ENCODE data around the gene SCAF4.
"Not testable (repeated sequence)": the region's sequence is repeated elsewhere in the genome, so short reads cannot be mapped to it uniquely, and the experiment has no call there.

The SCAF4 gene

DNA sequence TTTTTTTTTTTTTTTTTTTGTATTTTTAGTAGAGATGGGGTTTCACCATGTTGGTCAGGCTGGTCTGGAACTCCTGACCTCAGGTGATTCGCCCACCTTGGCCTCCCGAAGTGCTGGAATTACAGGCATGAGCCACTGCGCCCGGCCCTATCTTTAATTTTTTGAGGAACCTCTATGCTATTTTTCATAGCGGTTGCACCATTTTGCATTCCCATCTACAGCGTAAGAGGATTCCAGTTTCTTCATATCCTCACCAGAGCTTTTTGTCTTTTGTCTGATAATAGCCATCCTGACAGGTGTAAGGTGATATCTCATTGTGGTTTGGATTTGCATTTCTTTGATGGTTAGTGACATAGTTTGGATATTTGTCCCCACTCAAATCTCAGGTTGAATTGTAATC lies 100.0 kb downstream of the SCAF4 start:
- not testable (repeated sequence) for DNase-seq

GRCh38 chr21:31629972-31630711 lies 101.8 kb downstream of the SCAF4 start:
- DNase-seq = no peak

DNA sequence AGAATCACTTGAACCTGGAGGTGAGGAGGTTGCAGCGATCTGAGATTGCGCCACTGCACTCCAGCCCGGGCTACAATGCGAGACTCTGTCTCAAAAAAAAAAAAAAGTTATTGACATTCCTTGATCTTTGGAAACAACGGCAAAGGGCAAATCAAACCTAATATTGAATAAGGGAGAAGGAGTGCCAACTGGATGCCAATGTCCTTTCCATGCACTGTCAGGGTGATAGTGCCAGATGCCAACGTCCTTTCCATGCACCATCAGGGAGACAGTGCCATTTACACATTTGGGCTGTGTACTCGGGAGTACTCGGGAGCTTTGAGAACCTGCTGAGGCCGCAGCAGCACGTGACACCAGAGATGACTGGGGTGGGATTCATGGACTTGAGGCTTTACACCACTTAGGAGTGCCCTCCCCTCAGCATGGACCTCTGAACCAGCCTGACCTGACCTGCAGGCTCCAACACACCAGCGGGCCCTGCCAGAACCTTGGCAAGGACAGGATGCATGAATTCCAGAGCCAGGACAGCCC lies 106.9 kb downstream of the SCAF4 start:
- DNase-seq = no peak

DNA sequence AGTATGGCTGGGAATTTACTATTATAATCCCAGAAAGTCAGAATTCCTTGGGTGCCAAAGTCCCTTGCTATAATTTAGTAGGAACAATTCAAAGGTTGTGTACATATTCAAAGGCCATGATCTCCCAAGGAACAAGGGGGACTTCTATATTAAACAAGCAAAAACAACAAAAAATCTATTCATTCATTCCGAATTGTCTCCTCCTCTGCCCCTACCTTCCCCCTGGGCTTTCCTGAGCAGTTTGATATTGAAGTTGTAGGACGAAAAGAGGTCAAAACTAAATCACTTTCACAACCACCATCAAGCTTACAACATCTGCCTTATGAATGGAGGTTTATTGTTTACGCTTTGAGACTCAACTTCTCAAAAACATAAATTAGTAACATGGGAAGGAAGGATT lies 107.7 kb downstream of the SCAF4 start:
- DNase-seq = no peak

DNA sequence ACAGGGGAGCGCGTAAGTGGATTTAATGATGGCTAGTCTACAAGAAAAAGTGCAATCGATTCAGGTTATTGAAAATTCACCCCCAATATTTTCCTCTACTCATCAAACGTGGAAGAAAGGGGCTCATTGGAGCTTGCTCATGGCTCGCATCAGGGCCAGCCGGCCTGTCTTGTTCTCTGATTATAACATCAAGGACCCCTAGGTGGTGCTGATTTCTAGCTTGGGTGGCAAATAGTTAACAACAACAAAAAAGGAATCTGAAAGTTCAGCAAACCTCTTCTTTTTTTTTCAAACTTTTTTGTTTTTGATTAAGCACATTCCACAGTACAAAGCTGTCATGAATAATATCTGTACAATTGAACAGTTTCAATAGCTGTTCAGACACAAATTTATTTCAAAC lies 108.3 kb downstream of the SCAF4 start:
- DNase-seq = no peak

- no peak for DNase-seq
Measured at GRCh38 chr21:31622397-31622796, 109.5 kb downstream of the SCAF4 start.

Data from activated CD4-positive, alpha-beta T cell treated with anti-CD3 and anti-CD28 coated beads for 1 hour (primary cell).